ENCODE measurements around the gene GREB1. TPM values are rescaled to one million over a fixed set of nuclear protein-coding genes. Genes with fewer than 3 reads are reported as not detected.
A peak's percentile ranks its signal among the peaks of the same experiment; 100 is the strongest.

GREB1 gene
- total and polyA plus RNA-seq, 2 of the 13 experiments (the other 11 are each of a cell fraction or from before 2014, with no cell fraction given): 31.3 to 61.2 TPM

DNA sequence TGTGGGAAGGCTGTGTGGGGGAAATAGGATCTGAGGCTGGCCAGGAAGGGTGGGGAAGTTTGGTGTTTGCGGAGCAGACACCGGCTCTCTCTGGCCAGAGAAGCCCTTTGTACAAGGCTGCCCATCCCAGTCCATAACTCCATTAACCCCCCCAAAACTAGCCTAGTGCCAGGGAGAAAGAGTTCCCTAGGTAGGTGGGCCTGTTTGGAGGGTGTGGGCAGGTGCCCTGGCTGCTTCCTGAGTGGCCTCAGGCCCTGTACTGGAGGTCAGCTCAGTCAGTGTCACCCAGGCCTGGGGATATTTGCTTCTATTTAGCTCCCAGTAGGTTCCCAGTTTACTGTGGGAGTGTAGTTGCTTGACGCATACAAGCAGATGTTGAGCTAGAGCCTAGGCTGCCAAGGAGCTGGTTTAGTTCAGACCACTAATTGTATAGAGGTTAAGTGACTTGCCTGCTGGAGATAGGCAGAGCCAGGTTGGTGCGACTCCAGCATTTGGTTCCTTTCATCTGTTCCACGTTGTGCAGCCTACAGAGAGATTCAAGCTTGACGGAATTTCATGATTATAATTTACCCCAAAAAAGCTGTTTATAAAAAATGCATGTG is 2.9 kb upstream of the GREB1 start (continued):
- TF ChIP-seq, protein P1, sequence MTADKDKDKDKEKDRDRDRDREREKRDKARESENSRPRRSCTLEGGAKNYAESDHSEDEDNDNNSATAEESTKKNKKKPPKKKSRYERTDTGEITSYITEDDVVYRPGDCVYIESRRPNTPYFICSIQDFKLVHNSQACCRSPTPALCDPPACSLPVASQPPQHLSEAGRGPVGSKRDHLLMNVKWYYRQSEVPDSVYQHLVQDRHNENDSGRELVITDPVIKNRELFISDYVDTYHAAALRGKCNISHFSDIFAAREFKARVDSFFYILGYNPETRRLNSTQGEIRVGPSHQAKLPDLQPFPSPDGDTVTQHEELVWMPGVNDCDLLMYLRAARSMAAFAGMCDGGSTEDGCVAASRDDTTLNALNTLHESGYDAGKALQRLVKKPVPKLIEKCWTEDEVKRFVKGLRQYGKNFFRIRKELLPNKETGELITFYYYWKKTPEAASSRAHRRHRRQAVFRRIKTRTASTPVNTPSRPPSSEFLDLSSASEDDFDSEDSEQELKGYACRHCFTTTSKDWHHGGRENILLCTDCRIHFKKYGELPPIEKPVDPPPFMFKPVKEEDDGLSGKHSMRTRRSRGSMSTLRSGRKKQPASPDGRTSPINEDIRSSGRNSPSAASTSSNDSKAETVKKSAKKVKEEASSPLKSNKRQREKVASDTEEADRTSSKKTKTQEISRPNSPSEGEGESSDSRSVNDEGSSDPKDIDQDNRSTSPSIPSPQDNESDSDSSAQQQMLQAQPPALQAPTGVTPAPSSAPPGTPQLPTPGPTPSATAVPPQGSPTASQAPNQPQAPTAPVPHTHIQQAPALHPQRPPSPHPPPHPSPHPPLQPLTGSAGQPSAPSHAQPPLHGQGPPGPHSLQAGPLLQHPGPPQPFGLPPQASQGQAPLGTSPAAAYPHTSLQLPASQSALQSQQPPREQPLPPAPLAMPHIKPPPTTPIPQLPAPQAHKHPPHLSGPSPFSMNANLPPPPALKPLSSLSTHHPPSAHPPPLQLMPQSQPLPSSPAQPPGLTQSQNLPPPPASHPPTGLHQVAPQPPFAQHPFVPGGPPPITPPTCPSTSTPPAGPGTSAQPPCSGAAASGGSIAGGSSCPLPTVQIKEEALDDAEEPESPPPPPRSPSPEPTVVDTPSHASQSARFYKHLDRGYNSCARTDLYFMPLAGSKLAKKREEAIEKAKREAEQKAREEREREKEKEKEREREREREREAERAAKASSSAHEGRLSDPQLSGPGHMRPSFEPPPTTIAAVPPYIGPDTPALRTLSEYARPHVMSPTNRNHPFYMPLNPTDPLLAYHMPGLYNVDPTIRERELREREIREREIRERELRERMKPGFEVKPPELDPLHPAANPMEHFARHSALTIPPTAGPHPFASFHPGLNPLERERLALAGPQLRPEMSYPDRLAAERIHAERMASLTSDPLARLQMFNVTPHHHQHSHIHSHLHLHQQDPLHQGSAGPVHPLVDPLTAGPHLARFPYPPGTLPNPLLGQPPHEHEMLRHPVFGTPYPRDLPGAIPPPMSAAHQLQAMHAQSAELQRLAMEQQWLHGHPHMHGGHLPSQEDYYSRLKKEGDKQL (CRISPR knock-in tag; IDR thresholded peaks at IDR 0.05; ENCODE audit: low read depth): no peak
- 0 out of 2 replicates have a peak, but pooled peaks have one; percentile 45 for TF ChIP-seq KDM5B (CRISPR knock-in tag; IDR thresholded peaks at IDR 0.05; ENCODE audit: borderline replicate concordance)
- no peak for TF ChIP-seq CENPT (CRISPR knock-in tag; IDR thresholded peaks at IDR 0.05; ENCODE audit: low read depth)
- no peak for TF ChIP-seq NFE2L2 (IDR thresholded peaks at IDR 0.05; ENCODE audit: low read length)
- TF ChIP-seq DPF2 (CRISPR knock-in tag; IDR thresholded peaks at IDR 0.05; ENCODE audit: borderline replicate concordance, low read depth): 0 out of 2 replicates have a peak, but pooled peaks have one; percentile 19
- no peak for TF ChIP-seq ELF4 (CRISPR knock-in tag; IDR thresholded peaks at IDR 0.05; ENCODE audit: borderline replicate concordance)
- no peak for TF ChIP-seq POLR2G (IDR thresholded peaks at IDR 0.05; ENCODE audit: low read depth, low read length)
- TF ChIP-seq ZNF567 (CRISPR knock-in tag; IDR thresholded peaks at IDR 0.05; ENCODE audit: borderline replicate concordance): 0 out of 2 replicates have a peak, but pooled peaks have one; percentile 64
- 0 out of 2 replicates have a peak, but pooled peaks have one; percentile 3 for TF ChIP-seq ZSCAN25 (CRISPR knock-in tag; IDR thresholded peaks at IDR 0.05)
- TF ChIP-seq ZNF546 (CRISPR knock-in tag; conservative IDR thresholded peaks at IDR 0.05): no peak
- TF ChIP-seq ZNF263 (CRISPR knock-in tag; IDR thresholded peaks at IDR 0.05): no peak
- TF ChIP-seq, protein P2, sequence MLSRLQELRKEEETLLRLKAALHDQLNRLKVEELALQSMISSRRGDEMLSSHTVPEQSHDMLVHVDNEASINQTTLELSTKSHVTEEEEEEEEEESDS (CRISPR knock-in tag; IDR thresholded peaks at IDR 0.05; ENCODE audit: borderline replicate concordance): no peak
- no peak for TF ChIP-seq MEF2D (CRISPR knock-in tag; IDR thresholded peaks at IDR 0.05)
- peak; percentile 33 for TF ChIP-seq ZNF883 (CRISPR knock-in tag; IDR thresholded peaks at IDR 0.05; ENCODE audit: not compliant biosample characterization)
- TF ChIP-seq, protein P3, sequence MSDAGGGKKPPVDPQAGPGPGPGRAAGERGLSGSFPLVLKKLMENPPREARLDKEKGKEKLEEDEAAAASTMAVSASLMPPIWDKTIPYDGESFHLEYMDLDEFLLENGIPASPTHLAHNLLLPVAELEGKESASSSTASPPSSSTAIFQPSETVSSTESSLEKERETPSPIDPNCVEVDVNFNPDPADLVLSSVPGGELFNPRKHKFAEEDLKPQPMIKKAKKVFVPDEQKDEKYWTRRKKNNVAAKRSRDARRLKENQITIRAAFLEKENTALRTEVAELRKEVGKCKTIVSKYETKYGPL (CRISPR knock-in tag; IDR thresholded peaks at IDR 0.05): no peak
- TF ChIP-seq, protein P4, sequence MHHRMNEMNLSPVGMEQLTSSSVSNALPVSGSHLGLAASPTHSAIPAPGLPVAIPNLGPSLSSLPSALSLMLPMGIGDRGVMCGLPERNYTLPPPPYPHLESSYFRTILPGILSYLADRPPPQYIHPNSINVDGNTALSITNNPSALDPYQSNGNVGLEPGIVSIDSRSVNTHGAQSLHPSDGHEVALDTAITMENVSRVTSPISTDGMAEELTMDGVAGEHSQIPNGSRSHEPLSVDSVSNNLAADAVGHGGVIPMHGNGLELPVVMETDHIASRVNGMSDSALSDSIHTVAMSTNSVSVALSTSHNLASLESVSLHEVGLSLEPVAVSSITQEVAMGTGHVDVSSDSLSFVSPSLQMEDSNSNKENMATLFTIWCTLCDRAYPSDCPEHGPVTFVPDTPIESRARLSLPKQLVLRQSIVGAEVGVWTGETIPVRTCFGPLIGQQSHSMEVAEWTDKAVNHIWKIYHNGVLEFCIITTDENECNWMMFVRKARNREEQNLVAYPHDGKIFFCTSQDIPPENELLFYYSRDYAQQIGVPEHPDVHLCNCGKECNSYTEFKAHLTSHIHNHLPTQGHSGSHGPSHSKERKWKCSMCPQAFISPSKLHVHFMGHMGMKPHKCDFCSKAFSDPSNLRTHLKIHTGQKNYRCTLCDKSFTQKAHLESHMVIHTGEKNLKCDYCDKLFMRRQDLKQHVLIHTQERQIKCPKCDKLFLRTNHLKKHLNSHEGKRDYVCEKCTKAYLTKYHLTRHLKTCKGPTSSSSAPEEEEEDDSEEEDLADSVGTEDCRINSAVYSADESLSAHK (CRISPR knock-in tag; IDR thresholded peaks at IDR 0.05; ENCODE audit: borderline replicate concordance): no peak
- peak; percentile 58 for TF ChIP-seq RBM22 (optimal IDR thresholded peaks at IDR 0.05; ENCODE audit: low read length)
- TF ChIP-seq HNRNPUL1 (IDR thresholded peaks at IDR 0.05; ENCODE audit: low read depth, low read length): no peak
- TF ChIP-seq ZNF143 (CRISPR knock-in tag; IDR thresholded peaks at IDR 0.05): no peak
- 0 out of 2 replicates have a peak, but pooled peaks have one; percentile 27 for TF ChIP-seq ZNF136 (CRISPR knock-in tag; IDR thresholded peaks at IDR 0.05; ENCODE audit: low read depth)
- TF ChIP-seq THAP11 (CRISPR knock-in tag; IDR thresholded peaks at IDR 0.05): no peak
- no peak for TF ChIP-seq ATRX (CRISPR knock-in tag; IDR thresholded peaks at IDR 0.05; ENCODE audit: borderline replicate concordance)

All from HepG2 (cell line).